GM18907 (cell line): ENCODE data around the gene NXPH4.

Experiments
- ATAC-seq: cut with Tn5 transposase; IDR thresholded peaks from one replicate; pipeline ENCODE4 v1.9.1; 2021; ENCODE audit warnings: mild to moderate bottlenecking, moderate library complexity; ENCODE audit not compliant: unreplicated experiment

Gene NXPH4

DNA sequence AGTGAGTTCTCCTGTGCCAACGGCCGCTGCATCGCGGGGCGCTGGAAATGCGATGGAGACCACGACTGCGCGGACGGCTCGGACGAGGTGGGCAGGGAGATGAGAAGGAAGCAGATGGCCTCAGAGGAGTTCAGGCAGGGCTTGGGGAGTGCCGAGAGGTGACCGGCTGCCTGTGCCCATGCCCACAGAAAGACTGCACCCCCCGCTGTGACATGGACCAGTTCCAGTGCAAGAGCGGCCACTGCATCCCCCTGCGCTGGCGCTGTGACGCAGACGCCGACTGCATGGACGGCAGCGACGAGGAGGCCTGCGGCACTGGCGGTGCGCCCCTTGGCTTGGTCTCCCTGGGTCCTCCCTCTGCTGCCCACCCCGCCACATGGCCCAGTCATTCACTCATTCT lies 13.4 kb upstream of the NXPH4 start:
- ATAC-seq: no peak

DNA sequence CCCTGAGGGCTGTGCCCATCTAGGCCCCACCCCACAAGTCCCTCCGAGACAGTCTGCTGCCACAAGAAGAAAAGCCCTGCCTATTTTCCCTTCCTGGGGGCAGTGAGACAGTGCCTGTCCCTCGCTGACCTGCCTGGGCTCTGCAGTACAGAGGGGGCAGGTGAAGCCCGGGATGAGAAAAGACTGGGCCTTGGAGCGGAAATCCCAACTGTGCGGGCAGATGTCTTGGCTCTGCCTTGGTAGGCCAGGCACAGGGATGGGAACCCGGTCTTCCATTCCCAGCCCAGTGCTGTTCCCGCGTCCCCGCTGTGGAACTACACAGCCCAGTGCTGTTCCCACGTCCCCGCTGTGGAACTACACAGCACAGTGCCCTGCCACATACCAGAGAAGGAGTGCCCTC lies 12.8 kb upstream of the NXPH4 start:
- no peak for ATAC-seq

GRCh38 chr12:57204454-57204853 lies 12.1 kb upstream of the NXPH4 start:
- ATAC-seq: no peak

DNA sequence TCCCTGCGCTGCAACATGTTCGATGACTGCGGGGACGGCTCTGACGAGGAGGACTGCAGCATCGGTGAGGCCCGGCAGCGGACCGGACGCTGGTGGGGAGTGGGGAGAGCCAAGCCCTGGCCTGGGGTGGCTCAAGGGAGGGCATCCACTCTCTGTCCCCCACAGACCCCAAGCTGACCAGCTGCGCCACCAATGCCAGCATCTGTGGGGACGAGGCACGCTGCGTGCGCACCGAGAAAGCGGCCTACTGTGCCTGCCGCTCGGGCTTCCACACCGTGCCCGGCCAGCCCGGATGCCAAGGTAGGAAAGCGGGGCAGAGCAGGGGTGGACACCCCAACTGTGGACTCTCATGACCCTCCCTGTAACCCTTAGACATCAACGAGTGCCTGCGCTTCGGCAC lies 11.4 kb upstream of the NXPH4 start:
- ATAC-seq: no peak

DNA sequence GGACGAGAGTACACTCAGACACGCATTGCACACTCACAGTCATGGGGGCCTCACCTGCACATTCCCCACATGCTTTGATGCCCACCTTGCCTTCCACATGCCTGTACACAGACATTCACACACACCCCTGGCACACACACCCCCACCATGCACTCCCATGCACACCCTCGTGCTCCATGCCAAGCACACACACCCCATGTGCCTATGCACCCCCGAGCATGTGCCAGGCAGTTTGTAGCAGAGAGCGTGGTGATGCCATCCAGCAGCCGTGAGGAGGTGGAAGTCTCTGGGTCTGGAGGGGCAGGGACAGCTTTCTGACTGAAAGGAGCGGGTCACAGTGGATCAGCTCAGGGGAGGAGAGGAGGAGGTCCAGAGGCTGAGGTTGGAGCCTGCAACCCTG lies 10.7 kb upstream of the NXPH4 start:
- ATAC-seq: no peak

GRCh38 chr12:57207731-57208630 lies 8.6 kb upstream of the NXPH4 start:
- ATAC-seq: no peak

DNA sequence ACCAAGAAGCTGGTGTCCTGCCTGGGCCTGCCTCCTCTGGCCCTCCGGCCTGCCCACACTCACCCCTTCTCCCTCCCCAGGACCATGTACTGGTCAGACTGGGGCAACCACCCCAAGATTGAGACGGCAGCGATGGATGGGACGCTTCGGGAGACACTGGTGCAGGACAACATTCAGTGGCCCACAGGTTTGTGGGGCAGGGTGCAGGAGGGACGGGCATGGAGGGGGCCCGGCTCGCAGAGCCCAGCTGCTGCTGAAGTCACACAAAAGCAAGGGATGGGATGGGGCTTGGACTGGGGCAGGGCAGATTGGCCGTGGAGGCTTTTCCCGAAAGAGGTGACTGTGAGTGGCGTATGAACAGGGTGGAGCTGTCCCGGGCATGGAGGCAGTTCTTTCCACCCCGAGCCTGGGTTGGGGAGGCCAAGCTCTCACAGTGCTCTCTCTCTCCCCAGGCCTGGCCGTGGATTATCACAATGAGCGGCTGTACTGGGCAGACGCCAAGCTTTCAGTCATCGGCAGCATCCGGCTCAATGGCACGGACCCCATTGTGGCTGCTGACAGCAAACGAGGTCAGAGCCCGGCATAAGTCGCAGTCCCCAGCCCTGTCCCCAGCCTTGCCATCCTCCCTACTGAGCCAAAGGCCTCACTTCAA lies 7.8 kb upstream of the NXPH4 start:
- ATAC-seq: no peak

- ATAC-seq: no peak
Observed at GRCh38 chr12:57209916-57210315, 6.7 kb upstream of the NXPH4 start.

GRCh38 chr12:57210461-57210860 lies 6.1 kb upstream of the NXPH4 start:
- ATAC-seq: no peak

DNA sequence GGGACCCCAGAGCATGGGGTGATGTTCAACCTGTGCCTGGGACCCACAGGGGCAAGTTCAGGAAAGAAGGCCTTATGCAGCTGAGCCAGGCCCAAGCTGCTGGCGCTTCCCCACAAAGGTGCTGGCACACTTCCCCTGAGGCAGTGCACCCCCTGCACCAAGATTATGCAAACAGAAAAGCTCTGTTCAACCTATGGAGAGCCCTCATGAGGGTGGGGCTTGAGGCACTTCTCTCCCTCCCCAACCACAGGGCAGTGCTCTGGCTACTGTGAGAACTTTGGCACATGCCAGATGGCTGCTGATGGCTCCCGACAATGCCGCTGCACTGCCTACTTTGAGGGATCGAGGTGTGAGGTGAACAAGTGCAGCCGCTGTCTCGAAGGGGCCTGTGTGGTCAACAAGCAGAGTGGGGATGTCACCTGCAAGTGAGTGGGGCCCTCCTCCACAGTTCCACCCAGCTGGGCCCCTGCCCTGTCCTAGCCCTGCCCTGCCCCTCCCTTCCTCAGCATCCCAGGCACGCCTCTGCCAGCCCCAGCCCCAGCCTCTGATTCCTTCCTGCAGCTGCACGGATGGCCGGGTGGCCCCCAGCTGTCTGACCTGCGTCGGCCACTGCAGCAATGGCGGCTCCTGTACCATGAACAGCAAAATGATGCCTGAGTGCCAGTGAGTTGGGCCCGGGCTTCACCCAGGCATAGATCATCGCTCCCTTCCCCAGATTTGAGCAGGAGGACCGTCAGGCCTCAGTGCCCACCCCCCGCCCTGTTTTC lies 5.5 kb upstream of the NXPH4 start:
- no peak for ATAC-seq

DNA sequence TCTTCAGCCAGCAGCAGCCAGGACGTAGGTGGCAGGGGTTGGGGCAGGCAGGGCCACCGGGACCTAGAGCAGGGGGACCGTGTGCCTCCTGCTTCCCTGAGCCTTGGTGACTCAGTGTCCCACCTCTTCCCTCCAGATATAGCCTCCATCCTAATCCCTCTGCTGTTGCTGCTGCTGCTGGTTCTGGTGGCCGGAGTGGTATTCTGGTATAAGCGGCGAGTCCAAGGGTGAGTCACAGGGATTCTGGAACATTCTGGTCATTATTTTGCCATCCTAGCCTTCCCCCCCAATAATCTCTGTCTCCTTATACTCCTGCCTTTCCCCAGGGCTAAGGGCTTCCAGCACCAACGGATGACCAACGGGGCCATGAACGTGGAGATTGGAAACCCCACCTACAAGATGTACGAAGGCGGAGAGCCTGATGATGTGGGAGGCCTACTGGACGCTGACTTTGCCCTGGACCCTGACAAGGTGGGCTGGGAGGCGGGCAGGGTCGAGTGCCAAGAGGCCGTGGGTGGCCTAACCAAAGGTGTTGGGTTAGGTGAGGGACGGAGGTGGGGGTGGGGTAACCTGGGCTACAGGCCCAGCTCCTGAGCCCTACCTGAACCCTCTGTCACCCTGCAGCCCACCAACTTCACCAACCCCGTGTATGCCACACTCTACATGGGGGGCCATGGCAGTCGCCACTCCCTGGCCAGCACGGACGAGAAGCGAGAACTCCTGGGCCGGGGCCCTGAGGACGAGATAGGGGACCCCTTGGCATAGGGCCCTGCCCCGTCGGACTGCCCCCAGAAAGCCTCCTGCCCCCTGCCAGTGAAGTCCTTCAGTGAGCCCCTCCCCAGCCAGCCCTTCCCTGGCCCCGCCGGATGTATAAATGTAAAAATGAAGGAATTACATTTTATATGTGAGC lies 4.5 kb upstream of the NXPH4 start:
- no peak for ATAC-seq

GRCh38 chr12:57212701-57213057 lies 3.9 kb upstream of the NXPH4 start:
- ATAC-seq: no peak

DNA sequence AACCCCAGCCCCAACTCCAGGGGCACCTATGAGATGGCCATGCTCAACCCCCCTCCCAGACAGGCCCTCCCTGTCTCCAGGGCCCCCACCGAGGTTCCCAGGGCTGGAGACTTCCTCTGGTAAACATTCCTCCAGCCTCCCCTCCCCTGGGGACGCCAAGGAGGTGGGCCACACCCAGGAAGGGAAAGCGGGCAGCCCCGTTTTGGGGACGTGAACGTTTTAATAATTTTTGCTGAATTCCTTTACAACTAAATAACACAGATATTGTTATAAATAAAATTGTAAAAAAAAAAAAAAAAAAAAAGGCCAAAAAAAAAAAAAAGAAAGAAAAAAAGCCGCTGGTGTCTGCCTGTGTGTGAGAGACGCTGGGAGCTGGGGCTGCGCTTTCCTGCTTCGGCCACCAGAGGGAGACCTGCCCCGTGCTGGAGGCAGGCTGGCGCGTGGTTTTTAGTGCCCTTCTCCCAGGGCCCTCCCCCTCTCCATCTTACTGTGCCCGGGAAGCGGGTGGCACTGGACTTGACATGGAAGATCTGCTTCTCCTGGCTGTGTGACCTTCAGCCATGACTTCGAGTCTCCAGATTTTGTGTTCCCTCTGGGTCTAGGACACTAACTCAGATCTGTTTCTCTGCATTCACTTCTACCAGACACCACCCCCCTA lies 3.4 kb upstream of the NXPH4 start:
- peak; percentile 47 for ATAC-seq

GRCh38 chr12:57213763-57214397 lies 2.7 kb upstream of the NXPH4 start:
- no peak for ATAC-seq

DNA sequence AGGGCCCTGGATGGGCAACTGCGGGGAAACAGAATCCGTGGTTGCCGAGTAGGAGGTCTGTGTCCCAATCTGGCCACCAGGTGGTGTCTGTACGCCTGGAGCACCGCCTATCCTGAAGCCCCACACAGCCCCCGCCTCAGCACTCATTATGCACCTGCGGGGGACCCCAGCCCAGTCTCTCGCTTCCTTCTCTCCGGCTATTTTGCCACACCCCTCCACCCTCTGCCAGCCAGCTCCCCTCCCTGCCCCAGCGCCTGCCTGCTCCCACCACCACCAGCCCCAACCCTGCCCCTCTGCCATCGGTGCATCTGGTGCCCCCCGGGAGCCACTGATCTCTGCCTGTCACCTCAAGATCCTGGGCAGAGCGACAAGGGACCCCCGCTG lies 2.2 kb upstream of the NXPH4 start:
- ATAC-seq: no peak

- no peak for ATAC-seq
Observed at GRCh38 chr12:57215065-57215464, 1.5 kb upstream of the NXPH4 start.

DNA sequence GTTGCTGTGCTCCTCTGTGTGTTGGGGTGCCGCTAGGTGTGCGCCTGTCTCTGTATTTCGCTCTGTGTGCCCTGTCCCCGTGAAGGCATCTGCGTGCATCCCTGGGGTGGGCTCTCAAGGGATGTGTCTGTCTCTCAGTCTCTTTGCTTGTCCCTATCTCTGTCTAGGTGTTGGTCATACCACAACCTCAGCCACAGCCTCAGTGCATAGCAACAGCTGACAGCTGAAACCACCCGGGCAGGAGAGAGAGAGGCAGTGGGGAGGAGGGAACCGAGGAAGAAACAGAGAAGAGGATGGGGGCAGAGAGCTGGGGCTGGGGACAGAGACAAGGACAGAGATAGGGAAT lies 953 bp upstream of the NXPH4 start:
- ATAC-seq: no peak

GRCh38 chr12:57216921-57217879 lies 606 bp downstream of the NXPH4 start:
- no peak for ATAC-seq
